Fibroblast of villous mesenchyme (primary cell): ENCODE measurements around the gene ABITRAM. TPM values are rescaled to one million over a fixed set of nuclear protein-coding genes. Genes with fewer than 3 reads are reported as not detected.

ENCODE experiments used
- DNase-seq: peaks from one replicate; pipeline ENCODE4 v3.0.0-alpha.2; 2010; ENCODE audit warnings: low read depth
- H3K4me3 ChIP-seq: 2 replicates; pipeline ENCODE4 v1.5.1; 2011; ENCODE audit warnings: low read depth, mild to moderate bottlenecking, low read length
- total RNA-seq: library from RNA; depleted of rRNA; stranded (reverse); fragments of >200 nt; gene quantifications from 2 replicates; pipeline ENCODE4 v1.2.3, GENCODE V29; 2012
- TF ChIP-seq, protein P1 (sequence below): IDR thresholded peaks from 2 replicates; pipeline ENCODE4 v1.5.1; 2012; ENCODE audit warnings: low read depth, mild to moderate bottlenecking, low read length; ENCODE audit not compliant: insufficient read depth

The ABITRAM gene
- total RNA-seq, 1 donor = 9.9 TPM

DNA sequence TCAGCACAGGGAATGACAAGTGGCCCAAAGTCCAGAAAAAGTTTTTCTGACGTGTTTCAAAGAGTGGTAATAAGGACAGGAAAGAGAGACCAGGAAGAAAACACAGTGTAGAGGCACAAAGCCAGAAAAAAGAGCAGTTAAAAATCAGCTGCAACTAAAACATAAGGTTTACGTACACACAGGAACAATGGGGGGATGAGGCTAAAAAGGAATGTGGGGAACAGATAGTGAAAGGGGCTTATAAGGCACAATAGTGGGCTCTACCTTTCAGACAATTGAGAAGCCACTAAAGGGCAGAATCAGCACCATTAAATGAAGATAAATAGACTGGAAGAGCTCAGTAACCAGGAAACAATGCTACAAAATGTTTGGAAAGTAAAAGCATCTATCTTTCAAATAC lies 5.8 kb upstream of the ABITRAM start:
- no peak overlapping the region for H3K4me3 ChIP-seq
- DNase-seq = no peak
- TF ChIP-seq, protein P1, sequence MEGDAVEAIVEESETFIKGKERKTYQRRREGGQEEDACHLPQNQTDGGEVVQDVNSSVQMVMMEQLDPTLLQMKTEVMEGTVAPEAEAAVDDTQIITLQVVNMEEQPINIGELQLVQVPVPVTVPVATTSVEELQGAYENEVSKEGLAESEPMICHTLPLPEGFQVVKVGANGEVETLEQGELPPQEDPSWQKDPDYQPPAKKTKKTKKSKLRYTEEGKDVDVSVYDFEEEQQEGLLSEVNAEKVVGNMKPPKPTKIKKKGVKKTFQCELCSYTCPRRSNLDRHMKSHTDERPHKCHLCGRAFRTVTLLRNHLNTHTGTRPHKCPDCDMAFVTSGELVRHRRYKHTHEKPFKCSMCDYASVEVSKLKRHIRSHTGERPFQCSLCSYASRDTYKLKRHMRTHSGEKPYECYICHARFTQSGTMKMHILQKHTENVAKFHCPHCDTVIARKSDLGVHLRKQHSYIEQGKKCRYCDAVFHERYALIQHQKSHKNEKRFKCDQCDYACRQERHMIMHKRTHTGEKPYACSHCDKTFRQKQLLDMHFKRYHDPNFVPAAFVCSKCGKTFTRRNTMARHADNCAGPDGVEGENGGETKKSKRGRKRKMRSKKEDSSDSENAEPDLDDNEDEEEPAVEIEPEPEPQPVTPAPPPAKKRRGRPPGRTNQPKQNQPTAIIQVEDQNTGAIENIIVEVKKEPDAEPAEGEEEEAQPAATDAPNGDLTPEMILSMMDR = no peak

DNA sequence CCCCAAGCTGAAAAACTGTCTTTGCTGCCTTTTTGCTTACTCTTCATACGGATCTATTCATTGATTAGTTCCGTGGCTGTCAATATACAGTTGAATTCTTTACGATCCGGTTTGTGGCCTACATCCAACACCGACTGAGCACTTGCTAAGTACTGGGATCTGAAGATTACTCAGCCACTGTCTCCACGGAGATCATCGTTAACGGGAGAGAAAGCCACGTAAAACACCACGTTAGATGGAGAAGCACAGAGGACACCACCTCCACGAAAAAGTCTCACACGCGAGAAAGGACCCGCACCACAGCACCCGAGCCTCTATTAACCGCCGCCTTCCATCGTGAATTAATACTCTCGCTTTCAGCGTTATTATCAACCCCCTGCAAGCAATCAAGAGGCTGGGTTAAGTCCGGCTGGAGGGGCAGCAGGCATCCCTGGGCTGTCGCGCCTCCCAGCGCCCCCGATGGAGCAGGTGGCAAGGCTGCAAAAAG lies 926 bp upstream of the ABITRAM start:
- peak; percentile 26 for DNase-seq
- TF ChIP-seq, protein P1 = no peak

DNA sequence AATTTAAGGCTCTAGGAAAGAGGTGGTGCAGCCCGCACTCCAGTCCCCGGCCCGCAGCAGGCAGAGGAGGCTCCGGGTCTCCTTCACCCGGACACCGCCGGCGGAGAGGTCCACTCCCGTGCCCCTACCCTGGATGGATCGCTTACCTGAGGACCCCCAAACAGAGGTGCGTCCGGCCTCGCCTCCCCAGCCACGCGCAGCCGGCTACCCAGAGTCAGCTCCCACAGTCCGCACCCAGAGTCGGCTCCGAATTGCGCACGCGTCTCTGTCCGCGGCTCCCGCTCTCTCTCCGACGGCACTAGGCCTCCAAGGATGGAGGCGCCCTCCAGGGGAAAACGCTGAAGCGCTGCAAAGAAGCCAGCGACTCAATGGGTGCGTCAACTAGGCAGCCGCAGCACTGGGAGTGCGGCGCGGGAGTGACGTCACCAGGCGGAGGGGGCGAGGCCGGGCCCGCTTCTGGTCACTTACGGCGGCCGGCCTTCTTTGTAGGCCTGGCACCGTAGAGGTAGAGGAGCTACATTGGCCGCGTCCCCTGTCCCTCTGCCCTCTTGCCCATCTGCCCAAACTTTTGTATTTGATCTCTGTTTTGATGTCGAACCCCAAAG lies 380 bp upstream of the ABITRAM start, which contains the start of gene ELP1:
Gene ELP1, minus strand, starts transcription at position 407 of the 605 bp plus-strand sequence. CDS start 2,978 bp downstream, outside the sequence.
- TF ChIP-seq, protein P1 = peak; percentile 30
- peak; percentile 96 for DNase-seq
- H3K4me3 ChIP-seq = peak within 1 kb of the TSS; percentile 94

More for the DNA sequence above, 926 bp upstream of the ABITRAM start:
- peak overlapping the region; percentile 94 for H3K4me3 ChIP-seq

DNA sequence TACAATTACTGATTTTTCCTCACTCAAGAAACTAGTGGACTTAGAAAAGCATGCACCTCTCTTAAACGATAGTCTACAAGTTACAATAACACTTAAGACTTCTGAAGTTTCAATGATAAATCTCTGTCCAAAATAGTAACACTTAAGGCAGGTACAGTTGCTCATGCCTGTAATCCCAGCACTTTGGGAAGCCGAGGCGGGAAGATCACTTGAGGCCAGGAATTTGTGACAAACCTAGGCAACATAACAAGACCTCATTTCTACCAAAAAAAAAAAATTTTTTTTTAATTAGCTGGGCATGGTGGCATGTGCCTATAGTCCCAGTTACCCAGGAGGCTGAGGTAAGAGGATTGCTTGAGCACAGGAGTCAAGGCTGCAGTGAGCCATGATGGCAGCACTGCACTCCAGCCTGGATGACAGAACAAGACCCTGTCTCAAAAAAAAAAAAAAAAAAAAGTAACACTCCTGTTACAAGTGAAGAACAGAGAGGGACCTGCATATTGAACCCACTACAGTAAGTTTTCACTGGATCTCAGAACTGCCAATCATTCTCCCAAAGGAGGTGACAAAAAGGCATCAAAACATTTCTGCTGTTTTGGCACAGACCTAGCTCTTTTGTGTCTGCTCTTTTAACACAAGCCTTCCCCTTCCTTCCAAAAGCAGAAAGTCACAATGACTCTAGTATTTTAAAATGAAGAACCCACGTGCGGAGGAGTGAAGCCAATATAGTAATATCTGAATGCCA lies 3.5 kb downstream of the ABITRAM start:
- DNase-seq = no peak
- TF ChIP-seq, protein P1 = no peak

DNA sequence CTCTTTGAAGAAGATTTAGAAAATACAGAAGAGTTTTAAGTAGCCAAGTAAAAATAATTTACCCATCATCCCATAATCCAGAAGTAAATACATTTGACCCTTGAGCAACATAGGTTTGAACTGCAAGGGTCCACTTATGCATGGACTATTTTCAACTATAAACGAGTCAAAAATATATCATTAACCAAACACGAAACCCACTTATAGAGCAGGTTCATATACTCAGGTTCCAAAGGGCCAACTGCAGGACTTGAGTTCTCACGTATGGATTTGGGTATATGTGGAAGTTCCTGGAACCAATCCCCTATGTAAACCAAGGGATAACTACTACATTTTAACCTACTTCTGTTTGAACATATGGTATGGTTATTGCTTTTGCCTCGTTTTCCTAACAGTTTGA lies 5.8 kb downstream of the ABITRAM start:
- H3K4me3 ChIP-seq = no peak overlapping the region
- no peak for DNase-seq
- TF ChIP-seq, protein P1 = no peak

More for the DNA sequence above, 3.5 kb downstream of the ABITRAM start:
- no peak overlapping the region for H3K4me3 ChIP-seq

DNA sequence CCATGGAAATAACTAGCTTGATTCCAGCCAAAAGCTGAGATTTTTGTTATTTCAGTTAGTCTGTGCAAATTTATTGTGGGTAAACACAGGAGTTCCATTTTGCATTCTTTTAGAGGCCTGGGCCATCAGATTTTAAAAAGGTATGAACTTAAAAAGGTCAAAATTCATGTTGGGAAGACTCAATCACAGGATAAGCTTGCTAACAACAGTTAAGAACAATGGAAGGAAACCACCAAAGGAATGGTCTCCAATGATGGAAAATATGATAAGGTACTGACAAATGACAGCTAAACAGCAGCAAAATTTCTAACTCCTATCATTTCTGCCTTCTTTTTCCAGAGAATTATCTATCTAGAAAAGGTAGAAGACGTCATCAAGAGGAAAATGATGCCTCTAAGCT lies 16.0 kb downstream of the ABITRAM start:
- TF ChIP-seq, protein P1 = no peak
- no peak for DNase-seq
- H3K4me3 ChIP-seq = no peak overlapping the region
